ENCODE results near the gene TEK. TPM values are rescaled to one million over a fixed set of nuclear protein-coding genes. Genes with fewer than 3 reads are reported as not detected.

The TEK gene
- total RNA-seq, 4 donors from 2014 or later = 7.5 to 17.4 (median 15.5) TPM

- no peak for DNase-seq (ENCODE audit: extremely low spot score)
- no peak overlapping the region for H3K4me3 ChIP-seq
- no peak overlapping the region for H3K27ac ChIP-seq (replicated peaks in 1 of 4)
- TF ChIP-seq CTCF (IDR thresholded peaks at IDR 0.05) = no peak
- no peak for TF ChIP-seq EP300 (IDR thresholded peaks at IDR 0.05)
- TF ChIP-seq POLR2AphosphoS5 (IDR thresholded peaks at IDR 0.05) = no peak
- TF ChIP-seq POLR2A (IDR thresholded peaks at IDR 0.05; ENCODE audit: low read depth) = no peak
- peaks cover 0 to 58% (median 0%) of the 10 kb centered on the region in 4 donors for H3K36me3 ChIP-seq
- intact Hi-C loops (cut with DNase I) = loop anchor here (10.0 kb wide), 1 partner anchor 171 kb away; no protein-coding TSS in a partner anchor
- H3K9me3 ChIP-seq = no peaks in the 10 kb centered on the region
- H3K27me3 ChIP-seq = no peaks in the 10 kb centered on the region
- H3K4me1 ChIP-seq = peaks cover 0 to 20% (median 14%) of the 10 kb centered on the region in 4 donors
- 93% methylated on average over 7 of the region's 7 CpGs for WGBS
These were observed 97.0 kb downstream of the TEK start for GRCh38 chr9:27206041-27206440.

GRCh38 chr9:27209034-27209433 is 100.0 kb downstream of the TEK start:
- H3K27me3 ChIP-seq = no peaks in the 10 kb centered on the region
- peaks cover 0 to 20% (median 14%) of the 10 kb centered on the region in 4 donors for H3K4me1 ChIP-seq
- peaks cover 0 to 67% (median 0%) of the 10 kb centered on the region in 4 donors for H3K36me3 ChIP-seq
- H3K27ac ChIP-seq (replicated peaks in 1 of 4) = no peak overlapping the region
- H3K9me3 ChIP-seq = no peaks in the 10 kb centered on the region
- DNase-seq (ENCODE audit: extremely low spot score) = no peak
- TF ChIP-seq POLR2AphosphoS5 (IDR thresholded peaks at IDR 0.05) = peak; percentile 49 to 64
- TF ChIP-seq EP300 (IDR thresholded peaks at IDR 0.05) = no peak
- no peak overlapping the region for H3K4me3 ChIP-seq
- 21% methylated on average over 3 of the region's 3 CpGs for WGBS
- intact Hi-C loops (cut with DNase I) = loop anchor here (10.0 kb wide), 1 partner anchor 174 kb away; no protein-coding TSS in a partner anchor

- Histone ChIP-seq H3K4me1 (peaks cover 0 to 13% (median 11%) of the 10 kb centered on the region in 4 donors), H3K27ac (replicated peaks in 1 of 4) (no peak overlapping the region), H3K4me3 (no peak overlapping the region), H3K9me3 (no peaks in the 10 kb centered on the region), H3K36me3 (peaks cover 0 to 65% (median 0%) of the 10 kb centered on the region in 4 donors), H3K27me3 (no peaks in the 10 kb centered on the region)
- intact Hi-C loops (cut with DNase I) = no loop called here
- 93% methylated on average over 7 of the region's 7 CpGs for WGBS
- no peak for DNase-seq (ENCODE audit: extremely low spot score)
- no peak for TF ChIP-seq EP300 (IDR thresholded peaks at IDR 0.05)
- no peak for TF ChIP-seq POLR2AphosphoS5 (IDR thresholded peaks at IDR 0.05)
- no peak for TF ChIP-seq CTCF (IDR thresholded peaks at IDR 0.05)
- TF ChIP-seq POLR2A (IDR thresholded peaks at IDR 0.05; ENCODE audit: low read depth) = no peak
These were observed 101.6 kb downstream of the TEK start for GRCh38 chr9:27210588-27210987.

GRCh38 chr9:27212191-27212590 is 103.2 kb downstream of the TEK start:
- H3K4me3 ChIP-seq = no peak overlapping the region
- peaks cover 0 to 69% (median 0%) of the 10 kb centered on the region in 4 donors for H3K36me3 ChIP-seq
- no peaks in the 10 kb centered on the region for H3K27me3 ChIP-seq
- 68% methylated on average over 4 of the region's 4 CpGs for WGBS
- intact Hi-C loops (cut with DNase I) = no loop called here
- TF ChIP-seq POLR2AphosphoS5 (IDR thresholded peaks at IDR 0.05) (no peak), CTCF (IDR thresholded peaks at IDR 0.05) (no peak), POLR2A (IDR thresholded peaks at IDR 0.05; ENCODE audit: low read depth) (no peak), EP300 (IDR thresholded peaks at IDR 0.05) (no peak)
- H3K9me3 ChIP-seq = no peaks in the 10 kb centered on the region
- H3K4me1 ChIP-seq = peaks cover 0 to 13% (median 10%) of the 10 kb centered on the region in 4 donors
- no peak for DNase-seq (ENCODE audit: extremely low spot score)
- no peak overlapping the region for H3K27ac ChIP-seq (replicated peaks in 1 of 4)

GRCh38 chr9:27212621-27213020 is 103.6 kb downstream of the TEK start:
- 96% methylated on average over 14 of the region's 14 CpGs for WGBS
- DNase-seq (ENCODE audit: extremely low spot score) = no peak
- TF ChIP-seq POLR2AphosphoS5 (IDR thresholded peaks at IDR 0.05) = no peak
- no peak for TF ChIP-seq POLR2A (IDR thresholded peaks at IDR 0.05; ENCODE audit: low read depth)
- no peak for TF ChIP-seq CTCF (IDR thresholded peaks at IDR 0.05)
- no peak for TF ChIP-seq EP300 (IDR thresholded peaks at IDR 0.05)
- no peak overlapping the region for H3K27ac ChIP-seq (replicated peaks in 1 of 4)
- H3K4me1 ChIP-seq = peaks cover 0 to 13% (median 10%) of the 10 kb centered on the region in 4 donors
- no peaks in the 10 kb centered on the region for H3K27me3 ChIP-seq
- intact Hi-C loops (cut with DNase I) = no loop called here
- no peak overlapping the region for H3K4me3 ChIP-seq
- no peaks in the 10 kb centered on the region for H3K9me3 ChIP-seq
- H3K36me3 ChIP-seq = peaks cover 0 to 67% (median 0%) of the 10 kb centered on the region in 4 donors
